Measurements from ENCODE around the gene ZDHHC14.
A peak's percentile ranks its signal among the peaks of the same experiment; 100 is the strongest.

The ZDHHC14 gene

DNA sequence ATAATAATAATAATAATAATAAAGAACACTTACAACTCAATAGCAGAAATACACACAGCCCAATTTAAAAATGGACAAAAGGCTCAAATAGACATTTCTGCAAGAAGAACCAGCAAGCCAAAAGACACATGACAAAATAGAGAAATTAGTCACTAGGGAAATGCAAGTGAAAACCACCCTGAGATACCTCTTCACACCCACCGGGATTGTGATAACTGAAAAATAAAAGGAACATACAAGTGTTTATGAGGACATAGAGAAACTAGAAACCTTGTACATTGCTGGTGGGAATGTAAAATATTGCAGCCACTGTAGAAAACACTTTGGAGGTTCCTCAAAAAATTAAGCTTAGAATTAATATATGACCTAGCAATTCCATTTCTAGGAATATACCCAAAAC lies 59.2 kb downstream of the ZDHHC14 start:
- Histone ChIP-seq H3K4me3 (ENCODE audit: low read depth, low read length) (no peak overlapping the region), H3K27me3 (replicated peaks) (no peaks in the 10 kb centered on the region), H3K27ac (no peak overlapping the region), H3K36me3 (replicated peaks) (no peaks in the 10 kb centered on the region)
- in situ Hi-C loops (cut with HindIII; ENCODE audit: low pct_ligation_motif_present, low sequenced_read_pairs), result no loop called here
- no peak for DNase-seq
- TF ChIP-seq, protein P1, sequence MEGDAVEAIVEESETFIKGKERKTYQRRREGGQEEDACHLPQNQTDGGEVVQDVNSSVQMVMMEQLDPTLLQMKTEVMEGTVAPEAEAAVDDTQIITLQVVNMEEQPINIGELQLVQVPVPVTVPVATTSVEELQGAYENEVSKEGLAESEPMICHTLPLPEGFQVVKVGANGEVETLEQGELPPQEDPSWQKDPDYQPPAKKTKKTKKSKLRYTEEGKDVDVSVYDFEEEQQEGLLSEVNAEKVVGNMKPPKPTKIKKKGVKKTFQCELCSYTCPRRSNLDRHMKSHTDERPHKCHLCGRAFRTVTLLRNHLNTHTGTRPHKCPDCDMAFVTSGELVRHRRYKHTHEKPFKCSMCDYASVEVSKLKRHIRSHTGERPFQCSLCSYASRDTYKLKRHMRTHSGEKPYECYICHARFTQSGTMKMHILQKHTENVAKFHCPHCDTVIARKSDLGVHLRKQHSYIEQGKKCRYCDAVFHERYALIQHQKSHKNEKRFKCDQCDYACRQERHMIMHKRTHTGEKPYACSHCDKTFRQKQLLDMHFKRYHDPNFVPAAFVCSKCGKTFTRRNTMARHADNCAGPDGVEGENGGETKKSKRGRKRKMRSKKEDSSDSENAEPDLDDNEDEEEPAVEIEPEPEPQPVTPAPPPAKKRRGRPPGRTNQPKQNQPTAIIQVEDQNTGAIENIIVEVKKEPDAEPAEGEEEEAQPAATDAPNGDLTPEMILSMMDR (IDR thresholded peaks at IDR 0.05; ENCODE audit: low read depth, low read length, missing control alignments), result no peak

DNA sequence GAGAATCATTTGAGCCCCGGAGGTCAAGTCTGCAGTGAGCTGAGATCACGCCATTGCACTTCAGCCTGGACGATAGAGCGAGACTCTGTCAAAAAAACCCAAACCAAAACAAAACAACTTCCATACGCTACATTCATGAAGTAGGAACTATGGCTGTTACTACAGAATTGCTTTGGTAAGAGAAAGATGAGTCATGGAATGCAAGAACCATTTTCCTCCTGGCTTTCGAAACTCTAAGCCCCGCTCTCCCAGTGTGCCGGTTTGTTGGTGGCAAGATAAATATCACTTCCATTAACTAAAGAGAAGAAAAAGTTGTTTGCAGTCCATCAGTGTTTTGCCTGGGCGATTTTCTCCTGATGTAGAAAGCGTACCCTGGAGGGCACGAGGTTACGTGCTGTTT lies 61.3 kb downstream of the ZDHHC14 start:
- H3K36me3 ChIP-seq (replicated peaks), result no peaks in the 10 kb centered on the region
- in situ Hi-C loops (cut with HindIII; ENCODE audit: low pct_ligation_motif_present, low sequenced_read_pairs), result no loop called here
- no peaks in the 10 kb centered on the region for H3K27me3 ChIP-seq (replicated peaks)
- DNase-seq, result peak; percentile 37
- no peak overlapping the region for H3K4me3 ChIP-seq (ENCODE audit: low read depth, low read length)
- TF ChIP-seq, protein P1 (IDR thresholded peaks at IDR 0.05; ENCODE audit: low read depth, low read length, missing control alignments), result no peak
- no peak overlapping the region for H3K27ac ChIP-seq

DNA sequence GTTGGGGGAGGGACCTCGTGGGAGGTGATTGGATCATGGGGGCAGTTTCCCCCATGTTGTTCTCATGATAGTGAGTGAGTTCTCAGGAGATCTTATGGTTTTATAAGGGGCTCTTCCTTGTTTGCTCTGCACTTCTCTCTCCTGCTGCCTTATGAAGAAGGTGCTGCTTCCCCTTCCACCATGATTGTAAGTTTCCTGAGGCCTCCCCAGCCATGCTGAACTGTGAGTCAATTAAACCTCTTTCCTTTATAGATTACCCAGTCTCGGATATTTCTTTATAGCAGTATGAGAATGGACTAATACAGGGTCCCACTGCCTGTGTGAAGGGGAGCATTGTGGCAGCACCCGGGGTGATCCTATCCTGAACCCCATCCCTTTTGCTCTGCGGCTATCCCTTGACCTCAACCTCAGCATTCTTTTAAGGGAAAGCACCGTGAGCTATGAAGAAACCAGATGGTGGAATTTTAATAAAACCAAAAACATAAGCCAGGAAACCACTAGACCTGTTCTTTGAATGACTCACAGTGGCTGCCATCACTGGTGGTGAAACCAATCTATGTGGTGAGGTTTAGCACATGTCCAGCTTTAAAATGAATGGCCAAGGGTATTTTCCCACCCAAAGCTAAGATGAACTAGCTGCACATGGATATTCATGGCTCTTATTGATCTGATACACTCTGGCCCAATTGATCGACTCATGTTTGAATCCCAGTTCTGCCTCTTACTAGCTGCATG lies 62.2 kb downstream of the ZDHHC14 start:
- Histone ChIP-seq H3K4me3 (ENCODE audit: low read depth, low read length) (no peak overlapping the region), H3K27ac (no peak overlapping the region), H3K27me3 (replicated peaks) (no peaks in the 10 kb centered on the region), H3K36me3 (replicated peaks) (no peaks in the 10 kb centered on the region)
- TF ChIP-seq, protein P1 (IDR thresholded peaks at IDR 0.05; ENCODE audit: low read depth, low read length, missing control alignments), result no peak
- peak; percentile 79 for DNase-seq
- in situ Hi-C loops (cut with HindIII; ENCODE audit: low pct_ligation_motif_present, low sequenced_read_pairs), result no loop called here

DNA sequence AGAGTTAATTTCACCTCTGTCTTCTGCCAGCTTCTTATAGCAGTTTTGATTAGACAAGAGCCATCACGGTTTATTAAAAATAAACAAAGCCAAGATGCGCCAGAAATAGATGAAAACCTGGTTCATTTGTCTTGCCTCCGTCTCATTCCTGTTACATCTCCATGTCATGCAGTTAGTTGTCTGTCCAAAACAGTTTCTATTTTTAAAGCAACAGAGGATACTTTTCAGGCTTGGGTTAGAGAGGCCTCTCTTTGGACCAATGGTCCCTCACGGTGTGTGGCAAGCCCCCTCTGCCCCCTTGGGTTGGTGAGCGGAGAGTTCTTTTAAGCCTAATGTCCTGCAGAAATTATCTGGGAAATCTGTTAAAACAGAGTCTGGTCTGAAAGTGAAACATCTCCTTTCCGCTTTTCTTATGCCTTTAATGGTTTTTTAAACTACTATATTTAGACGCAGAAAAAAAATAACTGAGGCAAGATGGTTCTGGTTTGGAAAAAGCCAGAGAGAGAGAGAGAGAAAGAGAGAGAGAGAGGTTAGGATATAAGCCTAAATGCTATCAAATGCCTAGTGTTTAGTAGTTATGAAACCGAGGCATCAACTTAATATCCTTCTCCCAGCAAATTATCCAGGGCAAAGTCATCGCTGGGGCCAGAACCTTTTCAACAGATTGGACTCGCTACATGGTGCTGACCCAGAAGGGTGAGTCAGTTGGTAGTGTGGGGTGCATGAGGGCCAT lies 64.5 kb downstream of the ZDHHC14 start:
- in situ Hi-C loops (cut with HindIII; ENCODE audit: low pct_ligation_motif_present, low sequenced_read_pairs), result no loop called here
- no peaks in the 10 kb centered on the region for H3K27me3 ChIP-seq (replicated peaks)
- DNase-seq, result no peak

DNA sequence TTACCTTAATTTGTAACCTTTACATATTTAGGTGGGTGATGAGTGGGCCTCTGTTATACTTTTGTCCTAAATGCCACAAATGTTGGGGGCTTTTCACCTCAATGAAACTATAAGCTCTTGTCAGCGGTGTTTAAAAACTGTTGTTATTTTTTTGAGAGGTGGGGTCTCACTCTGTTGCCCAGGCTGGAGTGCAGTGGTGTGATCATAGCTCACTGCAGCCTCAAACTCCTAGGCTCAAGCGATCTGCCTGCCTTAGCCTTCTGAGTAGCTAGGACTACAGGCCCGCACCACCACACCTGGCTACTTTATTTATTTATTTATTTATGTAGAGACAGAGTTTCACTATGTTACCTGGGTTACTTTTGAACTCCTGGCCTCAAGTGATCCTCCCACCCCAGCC lies 66.7 kb downstream of the ZDHHC14 start:
- TF ChIP-seq, protein P1 (IDR thresholded peaks at IDR 0.05; ENCODE audit: low read depth, low read length, missing control alignments), result no peak
- no peak overlapping the region for H3K27ac ChIP-seq
- no peak for DNase-seq
- in situ Hi-C loops (cut with HindIII; ENCODE audit: low pct_ligation_motif_present, low sequenced_read_pairs), result no loop called here
- no peak overlapping the region for H3K4me3 ChIP-seq (ENCODE audit: low read depth, low read length)
- H3K27me3 ChIP-seq (replicated peaks), result no peaks in the 10 kb centered on the region
- H3K36me3 ChIP-seq (replicated peaks), result no peaks in the 10 kb centered on the region

More for the DNA sequence above, 64.5 kb downstream of the ZDHHC14 start:
- TF ChIP-seq, protein P1 (IDR thresholded peaks at IDR 0.05; ENCODE audit: low read depth, low read length, missing control alignments), result no peak
- no peaks in the 10 kb centered on the region for H3K36me3 ChIP-seq (replicated peaks)
- H3K4me3 ChIP-seq (ENCODE audit: low read depth, low read length), result no peak overlapping the region
- H3K27ac ChIP-seq, result no peak overlapping the region
